GM12865 (cell line): ENCODE measurements around the gene RSPH6A.
A peak's percentile ranks its signal among the peaks of the same experiment; 100 is the strongest.

Experiments
- DNase-seq: peaks from one replicate; pipeline ENCODE4 v3.0.0; 2010; ENCODE audit warnings: low read depth
- H3K4me3 ChIP-seq: 2 replicates; pipeline ENCODE4 v1.5.1; 2011; ENCODE audit warnings: mild to moderate bottlenecking, low read depth, low read length, control low read depth
- TF ChIP-seq, protein P1 (sequence below): IDR thresholded peaks from 2 replicates; pipeline ENCODE4 v1.5.1; 2011; ENCODE audit warnings: low read length, control low read depth, low read depth, inconsistent platforms; ENCODE audit not compliant: insufficient read depth; ENCODE audit errors: missing control alignments

RSPH6A gene

DNA sequence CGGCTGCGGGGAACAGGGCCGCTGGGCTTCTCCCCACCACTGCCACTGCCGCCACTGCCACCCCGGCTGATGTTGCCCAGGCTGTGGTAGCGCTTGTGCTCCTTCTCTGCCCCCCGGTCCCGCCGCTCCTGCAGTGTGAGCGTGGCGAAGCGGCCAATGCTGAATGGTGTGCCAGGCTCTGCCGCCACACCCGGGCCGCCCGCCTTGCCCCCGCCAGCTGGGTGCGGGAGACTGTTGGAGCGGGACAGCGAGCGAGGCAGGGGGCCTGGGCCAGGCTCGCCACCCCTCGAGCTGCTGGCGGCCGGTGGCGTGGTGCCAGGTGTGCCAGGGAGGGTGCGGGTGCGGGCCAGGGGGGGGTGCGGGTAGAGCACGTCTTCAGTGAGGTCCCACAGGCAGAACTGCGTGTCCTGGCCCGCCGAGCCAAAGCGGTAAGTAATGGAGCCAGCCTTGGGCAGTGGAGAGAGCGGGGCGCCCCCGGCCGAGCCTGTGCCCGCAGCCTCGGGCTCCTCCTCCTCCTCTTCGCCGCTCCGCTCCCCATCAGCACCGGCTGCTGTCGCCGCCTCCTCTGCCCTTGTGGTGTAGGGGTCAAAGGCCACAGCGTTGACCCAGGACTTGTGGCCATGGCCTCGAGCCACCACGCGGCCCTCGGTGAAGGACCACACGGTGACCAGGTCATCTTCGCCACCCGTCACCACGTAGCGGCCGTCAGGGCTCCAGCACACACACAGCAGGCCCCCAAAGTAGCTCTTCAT is 29.2 kb downstream of the RSPH6A start:
- TF ChIP-seq, protein P1, sequence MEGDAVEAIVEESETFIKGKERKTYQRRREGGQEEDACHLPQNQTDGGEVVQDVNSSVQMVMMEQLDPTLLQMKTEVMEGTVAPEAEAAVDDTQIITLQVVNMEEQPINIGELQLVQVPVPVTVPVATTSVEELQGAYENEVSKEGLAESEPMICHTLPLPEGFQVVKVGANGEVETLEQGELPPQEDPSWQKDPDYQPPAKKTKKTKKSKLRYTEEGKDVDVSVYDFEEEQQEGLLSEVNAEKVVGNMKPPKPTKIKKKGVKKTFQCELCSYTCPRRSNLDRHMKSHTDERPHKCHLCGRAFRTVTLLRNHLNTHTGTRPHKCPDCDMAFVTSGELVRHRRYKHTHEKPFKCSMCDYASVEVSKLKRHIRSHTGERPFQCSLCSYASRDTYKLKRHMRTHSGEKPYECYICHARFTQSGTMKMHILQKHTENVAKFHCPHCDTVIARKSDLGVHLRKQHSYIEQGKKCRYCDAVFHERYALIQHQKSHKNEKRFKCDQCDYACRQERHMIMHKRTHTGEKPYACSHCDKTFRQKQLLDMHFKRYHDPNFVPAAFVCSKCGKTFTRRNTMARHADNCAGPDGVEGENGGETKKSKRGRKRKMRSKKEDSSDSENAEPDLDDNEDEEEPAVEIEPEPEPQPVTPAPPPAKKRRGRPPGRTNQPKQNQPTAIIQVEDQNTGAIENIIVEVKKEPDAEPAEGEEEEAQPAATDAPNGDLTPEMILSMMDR, result no peak
- peak; percentile 6 for DNase-seq
- no peak overlapping the region for H3K4me3 ChIP-seq

DNA sequence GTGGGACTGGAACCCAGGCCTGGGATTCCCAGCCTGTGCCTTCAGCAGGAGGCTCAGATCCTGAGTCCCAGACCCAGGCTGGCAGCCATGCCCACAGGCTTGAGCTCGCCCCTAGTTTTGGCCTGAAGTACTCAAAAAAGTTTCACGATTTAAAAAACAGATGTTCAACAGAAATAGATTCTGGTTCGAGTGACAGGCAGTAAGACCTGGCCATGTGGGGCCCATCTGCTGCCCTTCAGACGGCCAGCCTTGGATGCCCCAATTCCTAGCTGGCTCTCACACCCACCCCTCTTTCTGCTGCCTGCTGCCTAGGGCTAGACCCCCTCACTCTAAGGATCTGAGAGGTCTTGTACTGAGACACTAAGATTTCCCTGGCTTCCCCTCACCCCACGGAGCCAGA is 30.0 kb downstream of the RSPH6A start:
- H3K4me3 ChIP-seq, result no peak overlapping the region
- peak; percentile 0 for DNase-seq
- TF ChIP-seq, protein P1, result no peak

DNA sequence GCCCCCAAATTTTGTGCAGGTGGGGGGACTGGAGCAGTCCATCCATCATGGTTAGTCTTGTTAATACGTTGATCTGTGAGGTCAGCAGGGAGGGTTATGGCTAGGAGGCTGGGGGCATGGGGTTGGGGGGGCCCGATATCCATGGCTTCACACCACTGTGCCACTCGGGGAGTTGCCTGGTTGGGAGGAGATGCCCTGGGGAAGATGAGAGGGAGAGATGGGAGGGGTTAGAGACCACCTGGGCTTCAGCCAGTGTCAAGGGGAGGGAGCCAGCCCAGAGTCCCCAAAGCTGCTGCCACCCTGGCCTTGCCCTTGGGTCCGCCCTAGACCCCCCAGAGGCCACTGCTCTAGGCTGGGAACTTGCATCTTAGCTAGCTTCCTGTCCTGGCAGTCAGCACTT is 31.0 kb downstream of the RSPH6A start:
- TF ChIP-seq, protein P1, result no peak
- H3K4me3 ChIP-seq, result no peak overlapping the region
- peak; percentile 1 for DNase-seq

DNA sequence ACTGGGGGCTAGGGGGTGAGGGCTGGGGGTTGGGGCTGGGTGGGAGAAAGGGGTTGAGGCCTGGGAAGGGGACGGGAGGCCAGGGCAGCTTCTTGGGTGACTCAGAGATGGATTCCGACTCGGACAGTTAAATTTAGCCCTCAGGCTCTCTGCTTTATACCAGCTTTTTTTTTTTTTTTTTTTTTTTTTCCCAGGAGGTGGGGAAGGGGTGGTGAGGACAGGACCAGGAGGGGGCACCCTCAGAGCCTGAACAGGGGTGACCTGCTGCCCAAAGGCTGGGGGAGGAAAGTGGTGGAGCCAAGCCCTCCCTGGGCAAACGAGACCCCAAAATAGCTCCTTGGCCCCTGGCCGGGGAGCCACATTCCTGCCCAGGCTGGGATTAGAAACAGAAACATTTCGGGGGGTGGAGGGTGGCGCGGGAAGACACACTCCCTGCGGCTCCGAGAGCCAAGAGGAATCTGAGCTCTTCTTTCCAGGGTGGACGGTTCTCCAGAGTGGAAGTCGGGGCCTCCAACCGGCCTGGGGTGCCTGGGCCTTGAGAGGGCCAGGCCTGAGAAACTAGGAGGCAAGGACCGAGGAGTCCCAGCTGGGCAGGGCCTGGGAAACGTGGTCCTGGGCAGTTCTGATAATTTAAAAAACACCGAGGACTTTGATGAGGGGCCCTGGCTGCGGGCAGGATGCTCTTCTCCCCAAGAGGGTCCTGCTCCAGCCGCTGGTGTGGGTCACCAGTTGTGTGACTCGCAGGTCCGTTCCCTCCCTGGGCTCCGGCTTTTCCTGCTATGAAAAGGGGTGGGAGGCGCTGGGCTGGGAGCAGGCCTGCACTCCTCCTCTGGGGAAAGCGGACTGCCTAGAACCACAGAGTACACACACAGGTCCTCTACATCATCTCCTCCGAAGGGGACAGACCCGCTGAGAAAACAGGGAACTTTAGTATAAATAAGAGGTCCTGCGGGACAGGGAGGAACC is 32.0 kb downstream of the RSPH6A start:
- H3K4me3 ChIP-seq, result no peak overlapping the region
- no peak for DNase-seq

DNA sequence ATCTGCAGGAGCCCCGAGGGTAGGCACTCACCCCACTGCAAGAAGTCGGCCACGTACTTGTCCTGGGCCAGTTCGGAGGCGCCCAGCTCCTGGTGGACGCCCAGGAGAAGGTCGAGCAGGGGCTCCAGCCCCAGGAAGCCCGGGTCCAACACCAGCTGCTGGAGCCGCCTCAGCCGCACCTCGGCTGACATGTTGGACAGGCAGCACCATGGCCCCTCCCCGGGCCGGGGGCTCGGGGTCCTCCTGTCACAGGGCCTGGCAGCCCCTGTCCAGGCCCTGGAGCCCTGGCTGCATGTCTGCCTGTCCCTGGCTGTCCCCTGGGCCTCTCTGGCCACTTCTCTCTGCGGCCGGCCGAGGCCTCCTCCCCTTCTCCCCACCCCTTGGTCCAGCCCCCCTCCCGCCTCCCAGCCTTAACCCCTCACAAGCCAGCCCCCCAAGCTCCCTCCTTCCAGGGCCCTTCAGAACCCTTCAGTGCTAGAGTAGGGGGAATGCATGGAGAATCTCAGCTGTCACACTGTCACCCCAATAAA is 32.9 kb downstream of the RSPH6A start, which contains the start of gene DMPK:
TSS of gene DMPK (minus strand) at position 329 of the 530 bp plus-strand sequence. CDS start at position 191, 138 bp downstream.
- TF ChIP-seq, protein P1, result no peak
- DNase-seq, result no peak
- no peak within 1 kb of the TSS for H3K4me3 ChIP-seq

More for the DNA sequence above, 32.0 kb downstream of the RSPH6A start:
- TF ChIP-seq, protein P1, result no peak

DNA sequence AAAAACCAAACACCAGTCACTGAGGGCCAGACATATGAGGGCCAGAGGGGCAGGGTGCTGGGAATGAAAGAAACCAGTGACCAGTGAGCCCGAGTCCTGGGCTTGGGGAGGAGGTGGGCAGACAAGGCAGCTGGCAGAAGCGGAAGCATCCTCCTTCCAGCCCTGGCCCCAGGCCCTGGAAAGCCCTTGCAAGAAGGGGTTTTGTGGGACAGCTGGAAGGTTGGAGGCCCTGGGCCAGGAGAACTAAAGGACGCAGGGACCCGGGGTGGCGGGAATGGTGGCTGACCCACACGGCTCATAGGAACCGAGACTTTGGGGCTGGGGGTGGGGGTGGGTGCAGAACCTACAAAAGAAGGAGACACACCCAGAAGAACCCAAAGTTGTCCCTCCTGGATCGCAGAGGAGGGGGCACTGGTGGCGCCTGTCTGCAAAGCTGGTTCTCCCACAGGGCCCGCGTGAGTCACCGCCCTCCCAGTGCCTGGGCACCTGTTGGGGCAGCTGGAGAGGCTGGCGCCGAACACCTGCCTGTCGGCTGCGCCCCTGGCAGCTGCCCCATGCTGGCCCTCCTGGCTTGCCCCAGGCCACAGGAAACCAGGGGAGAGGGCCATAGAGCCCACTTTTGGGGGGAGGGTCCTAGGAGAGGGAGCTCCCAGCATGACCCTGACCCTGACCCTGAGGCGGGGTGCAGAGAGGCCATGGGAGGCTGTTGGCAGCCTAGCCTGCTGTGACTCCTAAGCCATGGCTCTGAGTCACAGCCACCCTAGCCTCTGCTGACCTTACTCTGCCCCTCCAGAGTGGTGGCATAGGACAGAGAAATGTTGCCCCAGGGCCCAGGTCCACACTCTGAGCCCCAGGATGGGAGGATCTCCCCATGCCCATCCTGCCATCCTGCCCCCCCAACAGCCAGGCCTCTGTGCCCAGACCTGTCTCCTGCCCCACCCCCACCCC is 33.6 kb downstream of the RSPH6A start:
- H3K4me3 ChIP-seq, result no peak overlapping the region
- DNase-seq, result peak; percentile 3
- TF ChIP-seq, protein P1, result no peak
